Measurements from ENCODE around the gene KASH5. TPM values are rescaled to one million over a fixed set of nuclear protein-coding genes. Genes with fewer than 3 reads are reported as not detected.

The KASH5 gene
- total and polyA plus RNA-seq, 3 donors from 2014 or later: 72.8 to 121 (median 102) TPM

GRCh38 chr19:49423071-49423984 lies 35.3 kb downstream of the KASH5 start, which contains the start of gene PTH2:
TSS of gene PTH2 (minus strand) at chr19:49423441. CDS start at chr19:49423339, 102 bp downstream.
- peaks cover 4% of the 10 kb centered on the region for H3K27me3 ChIP-seq
- H3K9me3 ChIP-seq: no peaks in the 10 kb centered on the region
- TF ChIP-seq POLR2A (IDR thresholded peaks at IDR 0.05): no peak
- TF ChIP-seq CTCF (IDR thresholded peaks at IDR 0.05): no peak
- intact Hi-C loops (cut with DNase I; ENCODE audit: low total_unique reads): no loop called here
- H3K36me3 ChIP-seq (ENCODE audit: low read depth, missing control alignments): no peaks in the 10 kb centered on the region
- WGBS, 2 donors: 5 to 6% methylated on average over 32 to 42 of the region's 42 CpGs
- H3K27ac ChIP-seq: no peak within 1 kb of the TSS
- peaks cover 35% of the 10 kb centered on the region for H3K4me1 ChIP-seq
- H3K4me3 ChIP-seq: peak within 1 kb of the TSS in 1 of 2 donors; percentile 10
- no peak for DNase-seq

- WGBS, 2 donors: 5 to 17% methylated on average over 3 of the region's 3 CpGs
- intact Hi-C loops (cut with DNase I; ENCODE audit: low total_unique reads): no loop called here
- Histone ChIP-seq H3K36me3 (ENCODE audit: low read depth, missing control alignments) (no peaks in the 10 kb centered on the region), H3K4me1 (peaks cover 35% of the 10 kb centered on the region), H3K27ac (no peak overlapping the region), H3K4me3 (no peak overlapping the region), H3K9me3 (no peaks in the 10 kb centered on the region), H3K27me3 (peaks cover 4% of the 10 kb centered on the region)
- DNase-seq: no peak
- TF ChIP-seq POLR2A (IDR thresholded peaks at IDR 0.05) (no peak), CTCF (IDR thresholded peaks at IDR 0.05) (no peak)
Observed at GRCh38 chr19:49423985-49424303, 35.9 kb downstream of the KASH5 start.

DNA sequence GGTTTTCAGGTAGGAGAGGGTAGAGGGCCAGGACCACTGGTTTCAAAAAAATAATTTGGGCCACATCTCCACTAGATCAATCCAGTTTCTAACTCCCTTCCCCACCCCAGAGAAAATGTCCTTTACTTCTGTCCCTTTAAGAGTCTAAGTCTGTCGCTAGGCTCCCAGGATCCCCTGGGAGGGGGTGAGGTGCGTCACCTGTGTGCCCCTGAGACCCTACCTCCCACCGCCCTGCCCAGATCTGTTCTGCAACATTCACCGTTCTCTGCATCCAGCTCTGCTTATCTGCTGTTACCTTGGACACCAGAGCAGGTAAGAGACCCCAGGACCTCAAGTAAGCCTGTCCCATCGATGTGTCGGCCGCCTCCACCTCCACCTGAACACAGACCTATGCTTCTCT lies 37.1 kb downstream of the KASH5 start, which contains the start of gene GFY:
TSS of gene GFY (plus strand) at position 211 of the 400 bp plus-strand sequence. CDS start 1,043 bp downstream, outside the sequence.
- Histone ChIP-seq H3K36me3 (ENCODE audit: low read depth, missing control alignments) (no peaks in the 10 kb centered on the region), H3K4me3 (no peak within 1 kb of the TSS), H3K9me3 (no peaks in the 10 kb centered on the region), H3K27ac (no peak within 1 kb of the TSS), H3K27me3 (peaks cover 4% of the 10 kb centered on the region), H3K4me1 (peaks cover 35% of the 10 kb centered on the region)
- no peak for DNase-seq
- whole genome bisulfite sequencing, 2 donors: 53 to 61% methylated on average over 7 of the region's 7 CpGs
- no peak for TF ChIP-seq POLR2A (IDR thresholded peaks at IDR 0.05)
- no peak for TF ChIP-seq CTCF (IDR thresholded peaks at IDR 0.05)
- intact Hi-C loops (cut with DNase I; ENCODE audit: low total_unique reads): no loop called here

- TF ChIP-seq POLR2A (IDR thresholded peaks at IDR 0.05) (no peak), CTCF (IDR thresholded peaks at IDR 0.05) (no peak)
- peaks cover 4% of the 10 kb centered on the region for H3K27me3 ChIP-seq
- no peak overlapping the region for H3K27ac ChIP-seq
- no peaks in the 10 kb centered on the region for H3K9me3 ChIP-seq
- H3K4me3 ChIP-seq: no peak overlapping the region
- 4 to 5% methylated on average over 22 to 30 of the region's 30 CpGs for WGBS, 2 donors
- H3K4me1 ChIP-seq: peaks cover 35% of the 10 kb centered on the region
- intact Hi-C loops (cut with DNase I; ENCODE audit: low total_unique reads): no loop called here
- no peaks in the 10 kb centered on the region for H3K36me3 ChIP-seq (ENCODE audit: low read depth, missing control alignments)
- DNase-seq: peak; percentile 50
Observed at GRCh38 chr19:49425922-49426592, 38.0 kb downstream of the KASH5 start.

All from testis (tissue), 3 donors.